HG02981 (cell line): ENCODE results near the gene PTPN3.

Experiments
- ATAC-seq: cut with Tn5 transposase; IDR thresholded peaks from one replicate; pipeline ENCODE4 v1.9.1; 2021; ENCODE audit warnings: mild to moderate bottlenecking, moderate library complexity; ENCODE audit not compliant: unreplicated experiment

PTPN3 gene

GRCh38 chr9:109477258-109478050 lies 20.7 kb downstream of the PTPN3 start:
- peak; percentile 91 for ATAC-seq

DNA sequence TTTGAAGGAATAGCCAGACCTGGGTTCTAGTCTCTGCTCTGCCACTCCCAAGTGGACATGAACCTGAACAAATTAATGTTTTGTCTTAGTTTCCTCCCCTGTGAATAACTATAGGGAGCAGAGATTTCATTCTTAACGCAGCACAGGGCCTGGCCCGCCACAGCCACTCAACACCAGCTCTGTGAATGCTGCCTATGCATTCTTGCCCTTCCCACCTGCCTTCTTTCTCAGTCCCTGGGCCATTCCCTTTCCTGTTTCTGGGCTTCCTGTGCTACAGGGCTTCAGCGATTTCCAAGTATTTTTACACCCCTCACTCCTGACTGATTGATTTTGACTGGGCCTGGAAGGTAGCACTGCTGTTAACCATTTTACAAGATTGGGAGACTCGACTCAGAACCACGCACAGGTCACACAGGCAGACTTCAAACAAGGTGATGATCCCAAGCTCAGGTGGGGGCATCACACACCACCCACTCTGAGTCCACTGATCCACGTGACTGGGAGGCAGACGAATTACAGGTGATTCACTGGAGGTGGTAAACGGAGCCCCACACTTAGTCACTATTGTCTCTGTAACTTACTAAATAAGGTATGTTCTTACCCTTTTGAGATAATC lies 21.4 kb downstream of the PTPN3 start:
- no peak for ATAC-seq

DNA sequence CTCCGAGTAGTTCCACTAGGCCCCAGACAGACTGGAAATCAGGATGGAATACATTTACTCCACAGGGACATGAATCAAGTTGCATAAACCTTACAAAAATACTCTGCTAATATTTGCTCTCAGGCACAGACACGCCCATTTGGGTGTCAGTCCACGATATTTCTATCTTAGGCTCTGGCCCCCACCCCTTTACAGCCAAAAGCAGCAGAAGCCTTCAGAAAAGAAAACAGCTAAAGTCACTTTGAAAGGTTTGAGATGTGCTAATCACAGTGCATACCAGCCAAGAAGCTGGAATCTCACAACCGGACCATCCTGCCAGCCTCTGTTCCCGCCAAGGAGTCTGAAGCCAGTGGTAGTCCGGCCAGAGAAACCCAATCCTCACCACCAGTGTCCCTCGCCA lies 22.6 kb downstream of the PTPN3 start:
- ATAC-seq: no peak

DNA sequence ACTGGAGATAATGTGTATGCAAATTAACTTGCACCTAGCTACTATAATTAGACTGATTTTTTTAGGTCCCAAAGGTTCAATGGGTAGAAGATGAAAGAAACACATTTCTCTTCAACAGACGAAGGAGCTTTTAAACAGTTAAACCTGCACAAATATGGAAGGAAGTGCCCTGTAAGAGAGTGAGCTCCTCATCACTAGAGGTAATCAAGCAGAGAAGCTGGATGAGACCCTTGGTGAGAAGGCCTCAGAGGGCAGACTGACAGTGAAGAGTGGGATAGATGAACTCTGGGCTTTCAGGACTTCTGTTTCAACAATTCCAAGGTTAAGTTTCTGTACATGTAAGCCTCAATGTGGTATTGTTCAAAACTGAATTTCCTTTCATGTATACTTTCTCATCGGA lies 23.2 kb downstream of the PTPN3 start:
- no peak for ATAC-seq

- ATAC-seq: no peak
Measured at GRCh38 chr9:109474170-109474569, 23.9 kb downstream of the PTPN3 start.

DNA sequence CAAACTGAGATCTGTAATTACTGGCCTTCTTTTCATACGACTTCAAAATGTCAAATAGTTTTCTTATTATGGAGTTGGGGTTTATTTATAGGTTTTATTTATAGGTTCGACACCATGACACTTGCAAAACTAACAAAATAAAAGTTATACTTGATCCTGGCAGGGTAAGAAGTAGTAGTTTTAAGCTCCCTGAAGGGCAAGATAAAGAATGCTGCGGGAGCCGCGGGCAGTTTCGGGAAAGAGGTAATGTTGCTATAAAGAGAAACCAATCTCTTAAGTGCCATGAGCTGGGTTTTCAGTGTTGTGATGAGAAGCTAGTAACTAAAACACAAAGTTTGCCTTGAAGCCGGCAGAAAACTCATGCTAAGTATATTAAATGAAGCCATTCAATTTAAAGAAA lies 24.8 kb downstream of the PTPN3 start:
- ATAC-seq: no peak

DNA sequence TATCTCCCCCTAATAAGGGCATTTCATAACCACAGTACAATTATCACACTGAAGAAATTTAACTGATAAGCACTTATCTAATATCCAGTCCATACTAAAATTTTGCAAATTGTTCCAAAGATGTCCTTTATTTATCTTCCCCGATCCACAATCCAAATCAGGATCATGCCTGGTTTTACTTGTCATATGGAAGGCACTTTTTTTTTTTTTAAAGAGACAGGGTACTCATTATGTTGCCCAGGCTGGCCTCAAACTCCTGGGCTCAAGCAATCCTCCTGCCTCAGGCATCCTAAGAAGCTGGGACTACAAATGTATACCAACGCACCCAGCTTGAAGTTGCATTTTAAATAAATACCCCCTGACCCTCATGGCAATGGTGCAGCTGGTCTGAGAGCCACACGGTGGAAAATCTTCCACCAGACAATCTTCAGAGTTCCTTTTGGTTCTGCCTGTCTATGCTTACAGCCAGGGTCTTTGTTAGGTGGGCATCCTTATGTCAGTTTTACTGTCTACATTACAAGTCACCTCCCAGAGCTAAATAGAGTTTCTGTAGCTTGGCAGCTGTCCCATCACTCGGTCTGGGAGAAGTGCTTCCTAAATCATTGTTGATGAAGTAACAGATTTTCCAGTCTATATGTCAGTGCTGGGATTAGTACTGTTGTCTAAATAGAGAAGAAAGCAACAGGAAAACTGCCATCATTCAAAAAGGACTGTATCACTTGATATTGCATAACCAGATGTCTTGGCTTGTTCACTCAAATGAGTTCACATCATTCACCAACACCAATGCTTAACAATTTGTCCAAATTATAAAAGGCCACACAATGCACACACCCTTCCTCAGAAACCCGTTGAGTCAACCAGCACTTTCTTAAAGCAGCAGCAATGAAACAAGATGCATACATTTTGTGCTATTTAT lies 26.4 kb downstream of the PTPN3 start:
- no peak for ATAC-seq

DNA sequence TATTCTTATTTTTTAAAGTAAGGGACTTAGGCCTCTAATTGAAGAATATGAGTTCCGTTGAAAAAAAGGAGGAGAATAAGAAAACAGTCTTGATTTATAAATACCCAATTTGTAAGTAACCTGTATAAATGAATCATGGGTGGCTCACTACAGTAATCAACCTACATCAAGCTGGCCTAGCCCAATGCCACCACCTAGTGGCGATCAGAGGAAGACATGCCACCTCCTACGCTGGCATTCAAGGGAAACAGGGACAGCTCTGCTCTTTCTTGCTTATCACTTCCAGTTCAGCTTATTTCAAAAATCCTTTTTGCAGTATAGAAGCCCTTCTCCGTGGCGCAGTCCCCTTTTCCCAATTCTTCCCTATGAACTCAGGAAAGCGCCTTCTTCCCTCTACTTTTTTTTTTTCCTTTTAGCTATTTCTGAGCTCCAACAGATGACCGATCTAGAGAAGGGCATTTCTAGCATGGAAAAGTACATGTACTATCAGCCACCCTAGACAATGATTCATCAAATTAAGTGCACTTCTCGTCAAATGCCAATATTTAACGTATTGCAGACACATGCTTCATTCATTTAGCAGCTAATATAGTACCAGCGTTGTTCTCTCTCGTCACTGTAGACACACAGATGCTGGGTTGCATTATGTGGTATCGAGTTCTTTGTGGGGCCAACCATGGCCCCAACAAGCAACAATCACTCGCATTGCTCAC lies 28.3 kb downstream of the PTPN3 start:
- peak; percentile 96 for ATAC-seq

DNA sequence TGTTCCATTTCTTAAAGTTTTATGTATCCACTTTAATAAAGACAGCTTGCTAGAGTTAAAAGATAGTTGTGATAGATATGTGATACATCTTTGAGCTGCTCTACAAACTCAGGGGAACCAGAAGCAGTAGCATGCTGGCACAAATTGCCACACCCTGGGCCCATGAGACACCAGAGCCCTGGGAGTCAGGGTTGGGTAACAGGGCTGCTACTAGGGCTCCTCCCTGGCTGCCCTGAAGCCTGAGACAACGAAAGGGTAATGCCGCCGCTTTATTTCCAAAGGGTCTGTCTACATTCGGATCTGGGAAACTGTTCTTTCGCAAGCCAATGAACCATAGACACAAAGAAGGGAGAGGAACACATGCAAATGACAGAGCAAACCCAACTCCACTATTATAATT lies 29.2 kb downstream of the PTPN3 start:
- ATAC-seq: no peak

DNA sequence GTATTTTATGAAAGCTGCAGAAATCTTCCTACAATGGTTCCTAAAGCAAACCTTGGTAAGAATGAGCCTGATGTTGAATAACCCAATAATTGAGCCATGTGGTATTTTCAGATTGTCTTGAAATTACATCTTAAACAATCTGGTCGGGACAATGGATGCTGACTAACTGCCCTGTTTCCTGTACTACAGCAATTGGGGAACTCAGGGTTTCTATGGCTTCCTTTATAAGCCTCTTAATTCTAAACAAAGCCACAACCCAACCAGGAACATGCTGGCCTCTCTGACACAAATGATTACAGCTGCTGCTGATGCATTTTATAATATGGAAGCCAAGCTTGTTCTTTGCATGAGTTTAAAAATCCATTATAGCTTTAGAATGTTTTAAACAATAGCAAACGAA lies 30.2 kb downstream of the PTPN3 start:
- no peak for ATAC-seq

GRCh38 chr9:109466623-109467590 lies 31.2 kb downstream of the PTPN3 start:
- ATAC-seq: no peak

DNA sequence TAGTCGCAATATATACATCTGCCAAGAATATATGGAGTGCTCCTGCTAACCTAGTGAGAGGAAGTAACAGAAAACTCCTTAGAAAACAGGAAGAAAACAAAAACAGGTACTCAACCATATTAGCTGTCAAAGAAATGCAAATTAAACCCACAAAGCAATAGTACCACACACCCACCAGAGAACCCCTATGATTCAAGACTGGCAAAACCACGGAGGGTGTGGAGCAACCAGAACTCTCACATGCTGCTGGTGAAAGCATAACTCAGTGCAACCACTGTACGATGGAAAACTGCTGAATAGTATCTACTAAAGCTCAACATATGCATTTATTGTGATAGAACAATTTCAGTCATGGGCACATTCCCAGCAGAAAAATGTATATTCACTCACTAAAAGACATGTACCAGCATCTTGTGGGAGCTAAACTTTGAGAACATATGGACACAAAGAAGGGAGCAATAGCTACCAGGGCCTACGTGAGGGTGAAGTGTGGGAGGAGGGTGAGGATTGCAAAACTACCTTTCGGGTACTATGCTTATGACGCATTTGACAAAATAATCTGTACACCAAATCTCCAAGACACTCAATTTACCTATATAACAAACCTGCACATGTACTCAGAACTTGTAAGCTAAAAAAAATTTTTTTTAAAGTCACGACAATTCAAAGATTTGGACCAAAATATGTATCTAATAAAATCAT lies 34.0 kb downstream of the PTPN3 start:
- peak; percentile 48 for ATAC-seq

GRCh38 chr9:109460576-109460975 lies 37.5 kb downstream of the PTPN3 start:
- no peak for ATAC-seq

DNA sequence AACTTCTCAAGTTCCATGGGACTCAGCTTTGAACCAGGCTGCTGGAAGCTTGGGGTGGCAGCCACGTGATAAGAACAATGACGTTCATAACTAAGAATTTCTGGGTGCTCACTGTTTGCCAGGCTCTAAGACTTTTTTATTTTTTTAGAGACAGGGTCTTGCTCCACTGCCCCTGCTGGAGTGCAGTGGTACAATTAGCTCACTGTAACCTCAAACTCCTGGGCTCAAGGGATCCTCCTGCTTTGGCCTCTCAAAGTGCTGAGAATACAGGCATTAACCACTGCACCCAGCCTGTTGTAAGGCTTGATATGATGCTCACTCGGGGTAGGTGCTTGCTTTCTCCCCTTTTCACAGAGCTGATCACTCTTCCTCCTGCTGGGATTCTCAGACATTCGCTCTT lies 38.7 kb downstream of the PTPN3 start:
- no peak for ATAC-seq

DNA sequence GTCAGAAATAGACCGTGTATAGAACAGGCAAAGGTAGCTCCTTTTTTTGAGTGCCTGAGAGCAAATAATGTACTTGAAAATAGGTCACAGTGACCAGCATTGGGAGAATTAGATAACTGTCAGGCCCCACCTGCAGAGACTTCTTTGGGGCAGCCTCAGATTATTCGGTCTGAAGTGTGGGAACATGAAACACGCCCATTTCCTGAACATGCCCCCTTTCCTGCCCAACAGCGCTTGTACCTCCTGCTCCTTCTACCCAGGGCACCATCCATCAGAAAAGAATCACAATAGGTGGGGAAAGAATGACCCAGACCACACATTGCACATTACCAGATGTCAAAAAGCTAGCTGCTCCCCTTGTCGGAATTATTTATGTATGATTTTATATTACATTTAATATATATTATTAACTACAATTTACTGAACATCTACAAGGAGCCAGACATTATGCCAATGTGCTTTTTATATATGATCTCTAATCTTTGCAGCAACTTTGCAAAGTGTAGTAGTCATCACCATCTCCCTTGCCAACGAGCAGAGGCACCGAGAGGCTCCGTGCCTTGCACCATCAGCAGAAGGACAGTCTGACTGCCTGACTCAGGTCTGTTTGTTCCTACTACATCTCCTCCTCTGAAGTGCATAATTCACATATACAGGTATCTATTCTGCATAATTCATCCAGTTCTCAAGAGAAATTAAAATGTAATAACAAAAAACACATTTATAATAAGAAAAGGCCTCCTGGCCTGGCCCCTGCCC lies 39.5 kb downstream of the PTPN3 start:
- no peak for ATAC-seq

- no peak for ATAC-seq
Measured at GRCh38 chr9:109456811-109457210, 41.3 kb downstream of the PTPN3 start.

DNA sequence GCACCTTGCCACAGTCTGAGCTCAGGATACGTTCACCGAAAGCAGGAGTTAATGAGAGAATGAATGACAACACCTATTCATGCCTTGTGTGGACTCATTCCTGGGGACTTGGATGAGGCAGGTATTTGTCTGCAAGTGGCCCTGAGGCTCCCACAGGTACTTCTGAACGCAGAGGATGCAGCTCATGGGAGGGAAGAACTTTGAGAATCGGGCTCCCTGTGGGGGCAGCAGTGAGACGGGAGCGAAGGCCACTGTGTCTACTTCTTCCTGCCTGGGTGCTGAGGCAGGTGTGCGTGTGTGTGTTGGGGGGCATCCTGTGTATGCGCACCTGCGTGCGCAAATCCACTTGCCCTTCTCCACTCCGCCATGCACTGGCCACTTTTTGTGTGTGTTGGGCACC lies 42.2 kb downstream of the PTPN3 start:
- no peak for ATAC-seq

- no peak for ATAC-seq
Measured at GRCh38 chr9:109455391-109455790, 42.7 kb downstream of the PTPN3 start.
